ENCODE data around the gene IGSF23. TPM values are rescaled to one million over a fixed set of nuclear protein-coding genes. Genes with fewer than 3 reads are reported as not detected.
"Not testable (repeated sequence)": the region's sequence is repeated elsewhere in the genome, so short reads cannot be mapped to it uniquely, and the experiment has no call there.

IGSF23 gene
- total RNA-seq, 2 donors from 2014 or later: not detected

DNA sequence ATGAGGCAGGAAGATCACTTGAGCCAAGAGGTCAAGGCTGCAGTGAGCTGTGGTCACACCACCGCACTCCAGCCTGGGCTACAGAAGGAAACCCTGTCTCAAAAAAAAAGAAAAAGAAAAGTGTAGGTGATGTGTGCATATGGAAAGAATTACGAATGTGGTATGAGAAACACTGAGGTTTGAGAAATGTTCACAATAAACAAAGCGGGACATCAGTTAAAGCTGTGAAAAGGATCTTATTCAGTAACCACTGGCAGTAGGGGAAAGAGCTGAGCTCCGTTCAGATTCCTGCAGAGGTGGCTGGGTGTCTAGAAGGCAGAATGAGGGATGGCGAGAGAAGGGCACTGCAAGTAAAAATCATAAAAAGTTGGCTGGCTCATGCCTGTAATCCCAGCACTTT is 4.1 kb upstream of the IGSF23 start:
- TF ChIP-seq, protein P1, sequence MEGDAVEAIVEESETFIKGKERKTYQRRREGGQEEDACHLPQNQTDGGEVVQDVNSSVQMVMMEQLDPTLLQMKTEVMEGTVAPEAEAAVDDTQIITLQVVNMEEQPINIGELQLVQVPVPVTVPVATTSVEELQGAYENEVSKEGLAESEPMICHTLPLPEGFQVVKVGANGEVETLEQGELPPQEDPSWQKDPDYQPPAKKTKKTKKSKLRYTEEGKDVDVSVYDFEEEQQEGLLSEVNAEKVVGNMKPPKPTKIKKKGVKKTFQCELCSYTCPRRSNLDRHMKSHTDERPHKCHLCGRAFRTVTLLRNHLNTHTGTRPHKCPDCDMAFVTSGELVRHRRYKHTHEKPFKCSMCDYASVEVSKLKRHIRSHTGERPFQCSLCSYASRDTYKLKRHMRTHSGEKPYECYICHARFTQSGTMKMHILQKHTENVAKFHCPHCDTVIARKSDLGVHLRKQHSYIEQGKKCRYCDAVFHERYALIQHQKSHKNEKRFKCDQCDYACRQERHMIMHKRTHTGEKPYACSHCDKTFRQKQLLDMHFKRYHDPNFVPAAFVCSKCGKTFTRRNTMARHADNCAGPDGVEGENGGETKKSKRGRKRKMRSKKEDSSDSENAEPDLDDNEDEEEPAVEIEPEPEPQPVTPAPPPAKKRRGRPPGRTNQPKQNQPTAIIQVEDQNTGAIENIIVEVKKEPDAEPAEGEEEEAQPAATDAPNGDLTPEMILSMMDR (IDR thresholded peaks at IDR 0.05): no peak
- Histone ChIP-seq H3K27me3 (no peaks in the 10 kb centered on the region), H3K27ac (no peak overlapping the region), H3K4me1 (peaks cover 0 to 2% of the 10 kb centered on the region in 2 donors), H3K9me3 (no peaks in the 10 kb centered on the region), H3K4me3 (no peak overlapping the region), H3K36me3 (no peaks in the 10 kb centered on the region)
- DNase-seq (ENCODE audit: low spot score): no peak

DNA sequence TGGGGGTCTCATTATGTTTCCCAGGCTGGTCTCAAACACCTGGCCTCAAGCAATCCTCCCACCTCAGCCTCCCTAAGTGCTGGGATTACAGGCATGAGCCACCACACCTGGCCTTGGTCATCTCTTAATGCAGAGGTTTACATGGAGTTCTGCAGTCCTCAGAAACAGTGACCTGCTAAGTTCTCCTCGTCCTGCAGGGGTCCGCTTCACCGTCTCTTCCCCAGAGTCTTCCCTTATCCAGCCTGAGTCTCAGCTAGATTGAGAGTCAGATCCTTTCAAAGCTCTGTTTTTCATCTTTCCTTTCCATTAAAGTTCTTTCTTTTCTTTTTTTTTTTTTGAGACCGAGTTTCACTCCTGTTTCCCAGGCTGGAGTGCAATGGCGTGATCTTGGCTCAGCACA is 2.9 kb upstream of the IGSF23 start:
- H3K9me3 ChIP-seq; H3K4me1 ChIP-seq; H3K27me3 ChIP-seq; H3K36me3 ChIP-seq; H3K4me3 ChIP-seq; DNase-seq (ENCODE audit: low spot score); H3K27ac ChIP-seq: not testable (repeated sequence)

DNA sequence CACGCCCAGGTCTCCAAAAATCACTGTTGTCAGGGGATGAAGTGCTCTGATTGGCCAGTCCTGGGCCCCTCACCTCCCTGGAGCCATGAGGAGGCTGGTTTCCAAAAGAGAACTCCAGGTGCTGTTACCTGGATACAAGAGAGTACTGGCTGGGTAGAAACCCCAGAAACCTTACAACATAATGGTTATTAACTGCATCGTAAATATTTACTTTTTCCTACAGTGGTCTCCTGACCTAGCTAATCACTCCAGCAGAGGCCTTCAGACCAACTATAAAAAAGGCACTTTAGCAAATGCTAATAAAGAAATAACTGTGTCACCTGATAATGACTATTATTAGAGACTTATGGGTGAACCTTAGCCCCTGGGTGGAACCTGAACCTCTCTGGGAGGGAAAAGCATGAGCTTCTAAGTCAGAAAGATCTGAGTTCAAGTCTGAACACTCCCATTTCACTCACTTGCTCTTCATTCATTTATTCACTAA is 1.5 kb upstream of the IGSF23 start:
- TF ChIP-seq, protein P1 (IDR thresholded peaks at IDR 0.05): no peak
- Histone ChIP-seq H3K4me1 (no peaks in the 10 kb centered on the region), H3K9me3 (no peaks in the 10 kb centered on the region)

GRCh38 chr19:44614313-44614712 is 950 bp downstream of the IGSF23 start:
- no peaks in the 10 kb centered on the region for H3K4me1 ChIP-seq
- no peaks in the 10 kb centered on the region for H3K36me3 ChIP-seq
- TF ChIP-seq, protein P1 (IDR thresholded peaks at IDR 0.05): no peak
- H3K27me3 ChIP-seq: no peaks in the 10 kb centered on the region
- H3K9me3 ChIP-seq: no peaks in the 10 kb centered on the region
- H3K4me3 ChIP-seq: no peak overlapping the region
- H3K27ac ChIP-seq: no peak overlapping the region
- no peak for DNase-seq (ENCODE audit: low spot score)

More for the DNA sequence above, 1.5 kb upstream of the IGSF23 start:
- Histone ChIP-seq H3K36me3 (no peaks in the 10 kb centered on the region), H3K27ac (no peak overlapping the region), H3K27me3 (no peaks in the 10 kb centered on the region), H3K4me3 (no peak overlapping the region)
- no peak for DNase-seq (ENCODE audit: low spot score)

- TF ChIP-seq, protein P1 (IDR thresholded peaks at IDR 0.05): no peak
- H3K4me3 ChIP-seq: no peak overlapping the region
- no peaks in the 10 kb centered on the region for H3K4me1 ChIP-seq
- no peak overlapping the region for H3K27ac ChIP-seq
- no peaks in the 10 kb centered on the region for H3K27me3 ChIP-seq
- no peaks in the 10 kb centered on the region for H3K36me3 ChIP-seq
- no peaks in the 10 kb centered on the region for H3K9me3 ChIP-seq
- DNase-seq (ENCODE audit: low spot score): no peak
Observed at GRCh38 chr19:44615863-44616247, 2.5 kb downstream of the IGSF23 start.

DNA sequence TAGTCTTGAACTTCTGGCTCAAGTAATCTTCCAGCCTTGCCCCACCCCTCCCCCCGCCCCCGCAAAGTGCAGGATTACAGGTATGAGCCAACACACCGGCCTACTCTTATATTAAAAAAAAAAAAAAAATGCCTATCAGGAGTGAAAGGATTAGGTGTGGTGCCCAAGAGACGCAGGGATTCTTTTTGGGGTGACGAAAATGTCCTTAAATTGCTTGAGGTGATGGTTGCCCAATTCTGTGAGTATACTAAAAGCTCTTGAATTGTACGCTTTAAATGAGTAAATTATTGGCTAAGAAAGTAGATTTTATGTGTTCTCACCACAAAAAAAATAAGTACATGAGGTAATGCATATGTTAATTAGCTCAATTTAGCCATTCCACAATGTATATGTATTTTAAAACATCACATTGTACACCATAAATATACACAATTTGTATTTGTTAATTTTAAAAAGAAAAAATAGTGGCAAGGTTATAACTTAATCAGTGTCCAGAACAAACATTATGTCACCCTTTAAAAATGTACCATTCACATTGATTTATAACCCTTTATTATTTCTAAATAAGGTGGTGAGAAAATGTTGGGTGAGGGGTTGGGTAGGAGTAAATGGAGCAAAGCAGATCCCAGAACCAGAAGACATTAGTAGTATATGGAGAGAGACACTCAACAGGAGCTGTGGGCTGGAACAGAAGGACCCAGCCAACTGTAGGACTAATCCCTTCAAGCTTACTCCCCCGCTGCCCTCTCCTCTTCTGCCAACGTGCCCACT is 3.9 kb downstream of the IGSF23 start:
- H3K36me3 ChIP-seq: no peaks in the 10 kb centered on the region
- H3K9me3 ChIP-seq: no peaks in the 10 kb centered on the region
- DNase-seq (ENCODE audit: low spot score): no peak
- no peaks in the 10 kb centered on the region for H3K4me1 ChIP-seq
- TF ChIP-seq, protein P1 (IDR thresholded peaks at IDR 0.05): no peak
- H3K27me3 ChIP-seq: no peaks in the 10 kb centered on the region
- H3K4me3 ChIP-seq: no peak overlapping the region
- no peak overlapping the region for H3K27ac ChIP-seq

Data from right atrium auricular region (tissue), 2 donors.